K562 (cell line): ENCODE measurements around the gene PPARGC1A.

Experiments used
- CTCF ChIP-seq, 3 experiments: IDR thresholded peaks in 2 of 3; conservative IDR thresholded peaks in 1 of 3; 2 replicates each; pipeline ENCODE4 v1.5.1; 2011 to 2012; ENCODE audit warnings: low read length in 3 of 3, mild to moderate bottlenecking in 3 of 3, control low read depth in 2 of 3, improper control_type of control experiment in 1 of 3, inconsistent platforms in 1 of 3, low read depth in 1 of 3, mixed read lengths in 1 of 3, moderate library complexity in 1 of 3; ENCODE audit not compliant: insufficient read depth in 2 of 3
- MXI1 ChIP-seq: IDR thresholded peaks from 2 replicates; pipeline ENCODE4 v1.6.1; 2011; ENCODE audit warnings: low read depth, mild to moderate bottlenecking, improper control_type of control experiment, low read length
- POLR2A ChIP-seq: fragments of 450-650 bp; conservative IDR thresholded peaks from 2 replicates; pipeline ENCODE4 v1.6.1; 2016
- RBBP5 ChIP-seq: fragments of 200-600 bp; sonication (generic); IDR thresholded peaks from 2 replicates; pipeline ENCODE4 v1.6.1; 2012; ENCODE audit warnings: borderline replicate concordance, mild to moderate bottlenecking, low read length, control low read depth, inconsistent platforms; ENCODE audit not compliant: insufficient read depth, poor library complexity, severe bottlenecking
- SNRNP70 ChIP-seq: fragments of 200-400 bp; formaldehyde crosslinking; optimal IDR thresholded peaks from 2 replicates; pipeline ENCODE3; 2017; ENCODE audit warnings: low read depth, low read length
- ZNF431 ChIP-seq: sonication (generic); formaldehyde crosslinking; IDR thresholded peaks from 2 replicates; pipeline ENCODE4 v1.8.0; 2022; ENCODE audit warnings: mild to moderate bottlenecking, missing genetic modification reagents

DNA sequence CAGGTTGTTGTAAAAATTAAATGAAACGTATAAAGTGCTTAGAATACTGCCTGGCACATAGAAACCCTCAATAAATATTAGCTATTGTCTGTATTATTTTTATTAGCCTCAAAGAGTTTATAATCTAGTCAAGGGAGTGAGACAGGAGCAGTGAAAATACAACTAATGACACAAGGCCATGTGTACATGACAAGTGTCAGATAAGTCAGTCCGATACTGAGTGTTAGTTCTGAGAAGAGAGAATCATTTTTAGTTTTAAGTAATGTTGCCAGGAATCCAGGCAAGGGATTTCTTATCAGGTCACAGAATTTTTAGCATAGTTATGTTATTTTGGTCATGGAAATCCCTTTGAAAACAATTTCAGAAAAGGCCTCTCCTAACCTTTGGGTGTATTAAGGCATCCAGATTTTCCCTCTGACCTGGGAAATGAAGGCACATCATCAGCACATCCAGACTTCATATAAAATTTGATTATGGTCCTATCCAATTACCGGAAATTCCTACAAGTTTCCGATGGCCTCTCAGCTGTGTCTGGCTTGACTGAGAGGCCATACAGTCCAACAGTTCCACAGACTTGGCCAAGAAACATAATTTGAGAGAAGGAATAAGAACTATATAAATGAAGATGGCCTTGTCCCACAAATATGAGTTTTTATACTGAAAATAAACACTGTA is 35.7 kb downstream of the PPARGC1A start:
- TF ChIP-seq ZNF431 (CRISPR knock-in tag) (no peak), POLR2A (no peak), SNRNP70 (no peak), CTCF (IDR thresholded peaks at IDR 0.05 in 2 of 3, conservative IDR thresholded peaks at IDR 0.05 in 1 of 3; ENCODE audit: insufficient read depth in 2 of 3, low read depth in 1 of 3, low read length in 3 of 3) (no peak), MXI1 (no peak), RBBP5 (no peak)
